HG02885 (cell line): ENCODE measurements around the gene DIPK1A.

Experiments
- ATAC-seq: cut with Tn5 transposase; IDR thresholded peaks from one replicate; pipeline ENCODE4 v1.9.1; 2021; ENCODE audit warnings: mild to moderate bottlenecking; ENCODE audit not compliant: unreplicated experiment, poor library complexity

Gene DIPK1A

GRCh38 chr1:92817137-92817697, 144.0 kb downstream of the DIPK1A start:
- no peak for ATAC-seq

- no peak for ATAC-seq
These were observed 144.5 kb downstream of the DIPK1A start for GRCh38 chr1:92816732-92817131.

GRCh38 chr1:92808381-92808780, 152.9 kb downstream of the DIPK1A start:
- no peak for ATAC-seq

- no peak for ATAC-seq
These were observed 156.0 kb downstream of the DIPK1A start for GRCh38 chr1:92805216-92805615.

GRCh38 chr1:92804721-92805201, 156.5 kb downstream of the DIPK1A start:
- no peak for ATAC-seq

- ATAC-seq = no peak
These were observed 157.9 kb downstream of the DIPK1A start for GRCh38 chr1:92803140-92803887.

- ATAC-seq = no peak
These were observed 163.3 kb downstream of the DIPK1A start for GRCh38 chr1:92797961-92798360.

GRCh38 chr1:92797297-92797696, 164.0 kb downstream of the DIPK1A start:
- ATAC-seq = no peak

GRCh38 chr1:92795166-92795565, 166.1 kb downstream of the DIPK1A start:
- no peak for ATAC-seq

GRCh38 chr1:92792340-92792782, 168.9 kb downstream of the DIPK1A start:
- no peak for ATAC-seq
